H9 (cell line): ENCODE data around the gene FAM237B. TPM values are rescaled to one million over a fixed set of nuclear protein-coding genes. Genes with fewer than 3 reads are reported as not detected.

Experiments
- DNase-seq: peaks from one replicate; pipeline ENCODE4 v3.0.0-alpha.2; 2017
- H2AFZ ChIP-seq: one replicate; pipeline ENCODE4 v1.6.1; 2013; ENCODE audit warnings: mild to moderate bottlenecking, low read length, control low read depth, moderate library complexity
- H2AK5ac ChIP-seq: 2 replicates; pipeline ENCODE4 v1.6.1; 2013; ENCODE audit warnings: low read length, control low read depth, mixed read lengths; ENCODE audit not compliant: insufficient read length
- H2BK120ac ChIP-seq: one replicate; pipeline ENCODE4 v1.6.1; 2013; ENCODE audit warnings: low read depth, mild to moderate bottlenecking, low read length, control low read depth, inconsistent platforms; ENCODE audit not compliant: poor library complexity, severe bottlenecking
- H2BK12ac ChIP-seq: 2 replicates; pipeline ENCODE4 v1.6.1; 2013; ENCODE audit warnings: low read length, control low read depth, mixed read lengths, low read depth; ENCODE audit not compliant: insufficient read length
- H2BK15ac ChIP-seq: 2 replicates; pipeline ENCODE4 v1.6.1; 2013; ENCODE audit warnings: low read depth, low read length, control low read depth
- H2BK20ac ChIP-seq: one replicate; pipeline ENCODE4 v1.6.1; 2013; ENCODE audit warnings: low read depth, mild to moderate bottlenecking, low read length, control low read depth, inconsistent platforms; ENCODE audit not compliant: poor library complexity, severe bottlenecking
- H2BK5ac ChIP-seq: 2 replicates; pipeline ENCODE4 v1.6.1; 2013; ENCODE audit warnings: low read length, control low read depth, mixed read lengths; ENCODE audit not compliant: insufficient read length
- H3K14ac ChIP-seq: 2 replicates; pipeline ENCODE4 v1.6.1; 2013; ENCODE audit warnings: low read length, control low read depth; ENCODE audit not compliant: insufficient read depth
- H3K18ac ChIP-seq: 2 replicates; pipeline ENCODE4 v1.6.1; 2013; ENCODE audit warnings: low read depth, mild to moderate bottlenecking, mixed read lengths, low read length, control low read depth; ENCODE audit not compliant: insufficient read length
- H3K23ac ChIP-seq: 2 replicates; pipeline ENCODE4 v1.6.1; 2013; ENCODE audit warnings: low read length, control low read depth, mixed read lengths, low read depth; ENCODE audit not compliant: insufficient read length
- H3K23me2 ChIP-seq: 2 replicates; pipeline ENCODE4 v1.6.1; 2013; ENCODE audit warnings: low read depth, mild to moderate bottlenecking, mixed read lengths, low read length, control low read depth; ENCODE audit not compliant: insufficient read length, poor library complexity, severe bottlenecking
- H3K27ac ChIP-seq: 2 replicates; pipeline ENCODE4 v1.5.1; 2013; ENCODE audit warnings: low read length, control low read depth, mixed read lengths, low read depth; ENCODE audit not compliant: insufficient read length
- H3K27me3 ChIP-seq: 2 replicates; pipeline ENCODE4 v1.6.1; 2013; ENCODE audit warnings: low read length, control low read depth, inconsistent platforms; ENCODE audit not compliant: insufficient read depth
- H3K4ac ChIP-seq: 2 replicates; pipeline ENCODE4 v1.6.1; 2013; ENCODE audit warnings: low read depth, mild to moderate bottlenecking, control low read depth, inconsistent platforms, low read length, moderate library complexity
- H3K4me1 ChIP-seq: 2 replicates; pipeline ENCODE4 v1.6.1; 2013; ENCODE audit warnings: low read length, control low read depth, inconsistent platforms; ENCODE audit not compliant: insufficient read depth
- H3K4me2 ChIP-seq: 2 replicates; pipeline ENCODE4 v1.6.1; 2013; ENCODE audit warnings: low read length, control low read depth, mixed read lengths; ENCODE audit not compliant: insufficient read length, insufficient read depth
- H3K56ac ChIP-seq: 2 replicates; pipeline ENCODE4 v1.6.1; 2013; ENCODE audit warnings: low read depth, mild to moderate bottlenecking, mixed read lengths, low read length, control low read depth; ENCODE audit not compliant: insufficient read length
- H3K79me1 ChIP-seq: 2 replicates; pipeline ENCODE4 v1.6.1; 2013; ENCODE audit warnings: low read depth, mild to moderate bottlenecking, moderate library complexity, low read length, control low read depth, inconsistent platforms; ENCODE audit not compliant: insufficient read depth, poor library complexity, severe bottlenecking
- H3K79me2 ChIP-seq: 2 replicates; pipeline ENCODE4 v1.6.1; 2013; ENCODE audit warnings: low read length, control low read depth, inconsistent platforms; ENCODE audit not compliant: insufficient read depth
- H3K9ac ChIP-seq: 2 replicates; pipeline ENCODE4 v1.6.1; 2013; ENCODE audit warnings: low read length, control low read depth, mixed read lengths; ENCODE audit not compliant: insufficient read length; ENCODE audit errors: extremely low read depth
- H3K9me3 ChIP-seq: one replicate; pipeline ENCODE4 v1.6.1; 2013; ENCODE audit warnings: low read depth, low read length, inconsistent platforms; ENCODE audit not compliant: control insufficient read depth
- H3T11ph ChIP-seq: one replicate; pipeline ENCODE4 v1.6.1; 2013; ENCODE audit warnings: mild to moderate bottlenecking, low read length, control low read depth, inconsistent platforms
- H4K20me1 ChIP-seq: one replicate; pipeline ENCODE4 v1.6.1; 2013; ENCODE audit not compliant: control insufficient read depth, insufficient read length, insufficient read depth
- H4K5ac ChIP-seq: 2 replicates; pipeline ENCODE4 v1.6.1; 2013; ENCODE audit warnings: low read depth, mild to moderate bottlenecking, mixed read lengths, low read length, control low read depth; ENCODE audit not compliant: insufficient read length
- H4K8ac ChIP-seq: replicated peaks from 2 replicates; pipeline ENCODE4 v1.6.1; 2013; ENCODE audit warnings: low read length, control low read depth, mixed read lengths, low read depth; ENCODE audit not compliant: insufficient read length
- H4K91ac ChIP-seq: 2 replicates; pipeline ENCODE4 v1.6.1; 2013; ENCODE audit warnings: low read depth, mild to moderate bottlenecking, moderate library complexity, mixed read lengths, low read length, control low read depth; ENCODE audit not compliant: insufficient read length
- H3K27ac Mint-ChIP-seq, 3 experiments: 2 replicates in 2 of 3; 3 replicates in 1 of 3; pipeline ENCODE4 v1.8.0; 2020 to 2021; ENCODE audit warnings: mixed read lengths in 3 of 3, mild to moderate bottlenecking in 1 of 3, moderate library complexity in 1 of 3
- H3K27me3 Mint-ChIP-seq: 2 replicates; pipeline ENCODE4 v1.8.0; 2021; ENCODE audit warnings: low read depth, mild to moderate bottlenecking, moderate library complexity, mixed read lengths
- H3K36me3 Mint-ChIP-seq, 3 experiments: 2 replicates in 2 of 3; 3 replicates in 1 of 3; pipeline ENCODE4 v1.8.0; 2020 to 2021; ENCODE audit warnings: low read depth in 3 of 3, mixed read lengths in 3 of 3; ENCODE audit not compliant: insufficient read depth in 1 of 3
- H3K4me1 Mint-ChIP-seq, 2 experiments: 2 replicates each; pipeline ENCODE4 v1.8.0; 2020; ENCODE audit warnings: mixed read lengths in 2 of 2
- H3K4me3 Mint-ChIP-seq, 2 experiments: 2 replicates in 1 of 2; 3 replicates in 1 of 2; pipeline ENCODE4 v1.8.0; 2020 to 2021; ENCODE audit warnings: mild to moderate bottlenecking in 2 of 2, mixed read lengths in 2 of 2, moderate library complexity in 1 of 2
- H3K9me3 Mint-ChIP-seq, 2 experiments: 2 replicates in 1 of 2; 3 replicates in 1 of 2; pipeline ENCODE4 v1.8.0; 2020; ENCODE audit warnings: mild to moderate bottlenecking in 2 of 2, mixed read lengths in 2 of 2, moderate library complexity in 1 of 2
- WGBS: extraction: QIAGEN DNeasy Blood & Tissue Kit; methylation state at CpG from one replicate; pipeline ENCODE4 v1.1.7; 2013; ENCODE audit warnings: missing lambda C conversion rate, low lambda C conversion rate, mixed read lengths; ENCODE audit not compliant: insufficient read length; ENCODE audit errors: extremely low coverage; 5-methylcytosine and 5-hydroxymethylcytosine counted together
- total RNA-seq: library from RNA; stranded (reverse); gene quantifications from 2 replicates; pipeline ENCODE4 v1.2.1, GENCODE V29; 2021
- TF ChIP-seq, protein P1 (sequence below): fragments of 200-600 bp; sonication (generic); conservative IDR thresholded peaks from 3 replicates; pipeline ENCODE4 v1.8.0; 2021; ENCODE audit warnings: antibody characterized with exemption, mild to moderate bottlenecking

FAM237B gene
- total RNA-seq, 1 experiment from 2014 or later: not detected

DNA sequence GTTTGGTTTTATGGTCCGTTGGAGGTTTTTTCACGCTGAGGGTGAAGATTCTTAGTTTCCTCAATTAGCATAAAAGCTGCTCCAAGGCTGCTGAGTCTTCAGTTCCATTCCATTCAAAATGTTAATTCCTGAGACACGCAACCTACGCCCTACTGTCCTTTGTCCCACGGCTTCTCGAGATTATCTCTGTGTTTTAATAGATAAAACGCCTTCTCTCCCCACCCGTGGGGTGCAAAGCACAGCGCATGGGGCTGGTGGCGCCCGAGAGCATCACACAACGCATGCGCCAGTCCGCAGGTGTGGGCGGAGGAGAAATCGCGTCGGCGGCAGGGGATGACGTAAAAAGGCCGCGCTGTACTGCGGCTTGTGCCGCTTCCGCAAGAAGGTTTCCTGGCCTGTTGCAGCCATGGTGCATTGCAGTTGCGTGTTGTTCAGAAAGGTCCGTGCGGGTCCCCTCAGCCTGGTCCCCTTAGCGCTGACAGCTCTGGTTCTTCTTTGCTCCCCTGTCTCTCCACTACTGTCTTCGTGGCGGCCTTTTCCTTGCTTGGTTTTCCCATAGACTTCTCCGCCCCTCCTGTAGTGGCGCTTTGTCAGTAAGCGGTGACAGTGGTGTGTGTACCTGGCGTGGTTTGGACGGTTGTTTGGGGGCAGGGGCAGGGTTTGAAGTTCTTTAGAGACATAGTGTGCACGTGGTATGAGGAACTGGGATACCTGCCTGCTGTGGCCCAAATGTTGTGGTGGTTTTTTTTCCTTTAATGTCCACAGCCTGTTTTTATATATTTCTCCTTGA, 25.4 kb upstream of the FAM237B start, which contains the start of gene GTPBP10:
Gene GTPBP10, plus strand, starts transcription at position 381 of the 790 bp plus-strand sequence. Its CDS starts 26 bp downstream, at position 407.
- Mint-ChIP-seq H3K4me3 (peak within 1 kb of the TSS; percentile 97 to 98), H3K27me3 (no peaks in the 10 kb centered on the region; the same call in 1 of the 2 replicates)

More for the DNA sequence above, 25.4 kb upstream of the FAM237B start, which contains the start of gene GTPBP10:
- Histone ChIP-seq H3K9ac (peak within 1 kb of the TSS; percentile 95), H2BK5ac (peak within 1 kb of the TSS; percentile 5), H3K79me1 (no peaks in the 10 kb centered on the region), H3T11ph (no peak within 1 kb of the TSS), H3K4me2 (peak within 1 kb of the TSS; percentile 88), H3K79me2 (peaks cover 2% of the 10 kb centered on the region; the same call in 1 of the 2 replicates), H2AK5ac (no peak within 1 kb of the TSS), H3K23ac (no peak within 1 kb of the TSS), H3K4me1 (no peaks in the 10 kb centered on the region), H3K18ac (peak within 1 kb of the TSS; percentile 81), H2BK15ac (no peak within 1 kb of the TSS), H4K8ac (peak within 1 kb of the TSS; percentile 68), H4K20me1 (no peaks in the 10 kb centered on the region), H2BK12ac (no peak within 1 kb of the TSS), H2BK120ac (no peak within 1 kb of the TSS), H3K4ac (no peak within 1 kb of the TSS), H4K91ac (no peak within 1 kb of the TSS), H3K27ac (peak within 1 kb of the TSS; percentile 26), H3K14ac (peak within 1 kb of the TSS; percentile 94), H3K56ac (no peak within 1 kb of the TSS), H2BK20ac (no peak within 1 kb of the TSS), H3K23me2 (peaks cover 5% of the 10 kb centered on the region), H2AFZ (peak within 1 kb of the TSS; percentile 74), H3K27me3 (no peaks in the 10 kb centered on the region), H4K5ac (no peak within 1 kb of the TSS), H3K9me3 (no peaks in the 10 kb centered on the region)
- Mint-ChIP-seq H3K36me3 (peaks cover 0 to 2% (median 0%) of the 10 kb centered on the region in 3 experiments; a peak in 2 of 7 replicates), H3K27ac (peak within 1 kb of the TSS; percentile 97 to 99 (median 99)), H3K9me3 (no peaks in the 10 kb centered on the region; a peak in 1 of 5 replicates), H3K4me1 (peaks cover 7 to 12% of the 10 kb centered on the region in 2 experiments)
- no CpG with 5 or more reads among the region's 37 CpGs for WGBS
- peak; percentile 93 for DNase-seq
- TF ChIP-seq, protein P1, sequence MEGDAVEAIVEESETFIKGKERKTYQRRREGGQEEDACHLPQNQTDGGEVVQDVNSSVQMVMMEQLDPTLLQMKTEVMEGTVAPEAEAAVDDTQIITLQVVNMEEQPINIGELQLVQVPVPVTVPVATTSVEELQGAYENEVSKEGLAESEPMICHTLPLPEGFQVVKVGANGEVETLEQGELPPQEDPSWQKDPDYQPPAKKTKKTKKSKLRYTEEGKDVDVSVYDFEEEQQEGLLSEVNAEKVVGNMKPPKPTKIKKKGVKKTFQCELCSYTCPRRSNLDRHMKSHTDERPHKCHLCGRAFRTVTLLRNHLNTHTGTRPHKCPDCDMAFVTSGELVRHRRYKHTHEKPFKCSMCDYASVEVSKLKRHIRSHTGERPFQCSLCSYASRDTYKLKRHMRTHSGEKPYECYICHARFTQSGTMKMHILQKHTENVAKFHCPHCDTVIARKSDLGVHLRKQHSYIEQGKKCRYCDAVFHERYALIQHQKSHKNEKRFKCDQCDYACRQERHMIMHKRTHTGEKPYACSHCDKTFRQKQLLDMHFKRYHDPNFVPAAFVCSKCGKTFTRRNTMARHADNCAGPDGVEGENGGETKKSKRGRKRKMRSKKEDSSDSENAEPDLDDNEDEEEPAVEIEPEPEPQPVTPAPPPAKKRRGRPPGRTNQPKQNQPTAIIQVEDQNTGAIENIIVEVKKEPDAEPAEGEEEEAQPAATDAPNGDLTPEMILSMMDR: peak; percentile 67
